PC-3 (cell line): ENCODE data around the gene PKIG. TPM values are rescaled to one million over a fixed set of nuclear protein-coding genes. Genes with fewer than 3 reads are reported as not detected.

Source experiments
- ATAC-seq: fragments of 200-7000 bp; cut with Tn5 transposase; 2 replicates; pipeline ENCODE4 v1.9.1; 2020; ENCODE audit warnings: mild to moderate bottlenecking, moderate library complexity
- BruUV-seq: library from RNA; stranded (reverse); fragments of 400-500 nt; replicated peaks from 2 replicates; lab custom pipeline; 2021; lab: Mats Ljungman, UMichigan
- CTCF ChIA-PET: fragments of 300-600 bp; sonication (Branson Sonifier 250); formaldehyde crosslinking; loops from one replicate; lab custom pipeline; 2022; ENCODE audit warnings: antibody characterized with exemption; lab: Charles Lee
- POLR2A ChIA-PET: fragments of 300-600 bp; sonication (Branson Sonifier 250); formaldehyde crosslinking; loops from one replicate; lab custom pipeline; 2022; ENCODE audit warnings: antibody characterized with exemption; ENCODE audit not compliant: unreplicated experiment; lab: Charles Lee
- DNase-seq: peaks from one replicate; pipeline ENCODE4 v3.0.0-alpha.2; 2015
- H2AFZ ChIP-seq: fragments of 300-600 bp; sonication (generic); 2 replicates; pipeline ENCODE4 v1.6.0; 2016; ENCODE audit warnings: antibody characterized with exemption, low read length
- H3F3A ChIP-seq: fragments of 300-600 bp; sonication (generic); one replicate; pipeline ENCODE4 v1.6.0; 2017; ENCODE audit warnings: antibody characterized with exemption, low read length, control low read depth, mild to moderate bottlenecking; ENCODE audit not compliant: unreplicated experiment
- H3K27ac ChIP-seq: fragments of 300-600 bp; sonication (generic); 2 replicates; pipeline ENCODE4 v1.5.1; 2016; ENCODE audit warnings: mild to moderate bottlenecking, low read length
- H3K27me3 ChIP-seq: fragments of 300-600 bp; sonication (generic); 2 replicates; pipeline ENCODE4 v1.6.1; 2016; ENCODE audit warnings: low read length, mixed read lengths
- H3K36me3 ChIP-seq: fragments of 300-600 bp; sonication (generic); 2 replicates; pipeline ENCODE4 v1.6.1; 2016; ENCODE audit warnings: low read depth, mixed run types, low read length, mixed read lengths
- H3K4me1 ChIP-seq: fragments of 300-600 bp; sonication (generic); 2 replicates; pipeline ENCODE4 v1.5.1; 2016; ENCODE audit warnings: low read length; ENCODE audit not compliant: insufficient read depth
- H3K4me2 ChIP-seq: fragments of 300-600 bp; sonication (generic); 2 replicates; pipeline ENCODE4 v1.6.0; 2016; ENCODE audit warnings: low read length
- H3K4me3 ChIP-seq: fragments of 300-600 bp; sonication (generic); 2 replicates; pipeline ENCODE4 v1.5.1; 2016; ENCODE audit warnings: mild to moderate bottlenecking, low read length, mixed read lengths
- H3K79me2 ChIP-seq: fragments of 300-600 bp; sonication (generic); 2 replicates; pipeline ENCODE4 v1.6.1; 2017; ENCODE audit warnings: low read length, mixed read lengths
- H3K9ac ChIP-seq: fragments of 300-600 bp; sonication (generic); 2 replicates; pipeline ENCODE4 v1.6.0; 2016; ENCODE audit warnings: mild to moderate bottlenecking, low read length
- H3K9me2 ChIP-seq: fragments of 300-600 bp; sonication (generic); replicated peaks from 2 replicates; pipeline ENCODE4 v1.6.1; 2016; ENCODE audit warnings: mixed run types, low read length, mixed read lengths
- H3K9me3 ChIP-seq: fragments of 300-600 bp; sonication (generic); 2 replicates; pipeline ENCODE4 v1.6.1; 2016; ENCODE audit warnings: low read length, mixed read lengths
- H4K20me1 ChIP-seq: fragments of 300-600 bp; sonication (generic); 2 replicates; pipeline ENCODE4 v1.6.1; 2016; ENCODE audit warnings: low read length, mixed read lengths
- CTCF ChIP-seq: fragments of 300-600 bp; sonication (generic); conservative IDR thresholded peaks from 2 replicates; pipeline ENCODE4 v1.5.1; 2017; ENCODE audit warnings: antibody characterized with exemption, low read depth, mild to moderate bottlenecking, low read length
- EZH2 ChIP-seq: fragments of 300-600 bp; sonication (generic); IDR thresholded peaks from one replicate; pipeline ENCODE4 v1.6.1; 2017; ENCODE audit warnings: antibody characterized with exemption, mild to moderate bottlenecking, low read length; ENCODE audit not compliant: unreplicated experiment
- EZH2phosphoT487 ChIP-seq: fragments of 300-600 bp; sonication (generic); IDR thresholded peaks from 2 replicates; pipeline ENCODE4 v1.6.1; 2018; ENCODE audit warnings: mild to moderate bottlenecking, antibody characterized with exemption, low read length, borderline replicate concordance
- intact Hi-C: fragments of 100-400 bp; cut with micrococcal nuclease; formaldehyde crosslinking; loops from 2 replicates; pipeline ENCODE4 v1.9.0; 2023
- total RNA-seq: library from RNA; depleted of rRNA; stranded (reverse); fragments of >200 nt; gene quantifications from 2 replicates; pipeline ENCODE4 v1.2.3, GENCODE V29; 2014

PKIG gene
- total RNA-seq, 1 experiment from 2014 or later = 47.5 TPM

- ATAC-seq (no peak), DNase-seq (no peak)
- H3K4me2 ChIP-seq = no peak overlapping the region
- TF ChIP-seq EZH2 = no peak
- no peak for TF ChIP-seq EZH2phosphoT487
- no peak for TF ChIP-seq CTCF
- H3K79me2 ChIP-seq = no peaks in the 10 kb centered on the region
- peaks cover 31% of the 10 kb centered on the region for H3K4me1 ChIP-seq
- H3K4me3 ChIP-seq = no peak overlapping the region
- H3K9me3 ChIP-seq = no peaks in the 10 kb centered on the region
- H3K9me2 ChIP-seq = no peaks in the 10 kb centered on the region
- H3K36me3 ChIP-seq = no peaks in the 10 kb centered on the region
- BruUV-seq = no TSS peak
- intact Hi-C loops = no loop called here
- H3K27me3 ChIP-seq = no peaks in the 10 kb centered on the region
- no peaks in the 10 kb centered on the region for H4K20me1 ChIP-seq
- H3K9ac ChIP-seq = no peak overlapping the region
- H2AFZ ChIP-seq = no peak overlapping the region
- no peak overlapping the region for H3K27ac ChIP-seq
- CTCF ChIA-PET = no interaction called here
- no peaks in the 10 kb centered on the region for H3F3A ChIP-seq
- POLR2A ChIA-PET = no interaction called here
Observed at GRCh38 chr20:44600758-44601201, 18.4 kb downstream of the PKIG start.

- BruUV-seq = no TSS peak
- CTCF ChIA-PET = no interaction called here
Observed at GRCh38 chr20:44601236-44601671, 18.9 kb downstream of the PKIG start.

More at GRCh38 chr20:44601236-44601671, 18.9 kb downstream of the PKIG start:
- Histone ChIP-seq H3F3A (no peaks in the 10 kb centered on the region), H3K9me2 (no peaks in the 10 kb centered on the region), H3K79me2 (no peaks in the 10 kb centered on the region), H3K9me3 (no peaks in the 10 kb centered on the region), H4K20me1 (no peaks in the 10 kb centered on the region), H3K4me1 (peaks cover 26% of the 10 kb centered on the region), H3K27ac (0 out of 2 replicates have a peak overlapping the region, but pooled peaks have one; percentile 10), H3K36me3 (no peaks in the 10 kb centered on the region), H3K9ac (no peak overlapping the region), H3K27me3 (no peaks in the 10 kb centered on the region), H2AFZ (no peak overlapping the region), H3K4me3 (no peak overlapping the region), H3K4me2 (no peak overlapping the region)
- POLR2A ChIA-PET = interaction anchor here (0.6 kb wide), 1 partner anchor 72 kb away, joined by 3 read pairs; no protein-coding TSS in a partner anchor
- ATAC-seq = no peak
- no peak for DNase-seq
- TF ChIP-seq CTCF (no peak), EZH2 (no peak), EZH2phosphoT487 (no peak)
- intact Hi-C loops = no loop called here
